Mesothelial cell of epicardium (in vitro differentiated cells): Measurements from ENCODE around the gene GLCE. TPM values are rescaled to one million over a fixed set of nuclear protein-coding genes. Genes with fewer than 3 reads are reported as not detected.

ENCODE experiments used
- DNase-seq, 2 experiments: peaks; one replicate each; pipeline ENCODE4 v3.0.0; 2021; ENCODE audit warnings: low spot score in 2 of 2; ENCODE audit not compliant: unreplicated experiment in 2 of 2
- H3K27ac Mint-ChIP-seq: 2 replicates; pipeline ENCODE4 v1.8.0; 2021; ENCODE audit warnings: mixed read lengths
- H3K27me3 Mint-ChIP-seq: 2 replicates; pipeline ENCODE4 v1.8.0; 2021; ENCODE audit warnings: low read depth, mixed read lengths
- H3K36me3 Mint-ChIP-seq: 2 replicates; pipeline ENCODE4 v1.8.0; 2021; ENCODE audit warnings: mixed read lengths
- H3K4me1 Mint-ChIP-seq: 2 replicates; pipeline ENCODE4 v1.8.0; 2021; ENCODE audit warnings: mixed read lengths
- H3K4me3 Mint-ChIP-seq: 2 replicates; pipeline ENCODE4 v1.8.0; 2021; ENCODE audit warnings: mild to moderate bottlenecking, moderate library complexity, mixed read lengths
- H3K9me3 Mint-ChIP-seq: 2 replicates; pipeline ENCODE4 v1.8.0; 2021; ENCODE audit warnings: mixed read lengths
- total RNA-seq: library from RNA; stranded (reverse); gene quantifications from 3 replicates; pipeline ENCODE4 v1.2.1, GENCODE V29; 2021
- TF ChIP-seq, protein P1 (sequence below): fragments of 200-600 bp; sonication (generic); IDR thresholded peaks from one replicate; pipeline ENCODE4 v1.5.0; 2021; ENCODE audit warnings: antibody characterized with exemption; ENCODE audit not compliant: unreplicated experiment

Gene GLCE
- total RNA-seq, 1 donor from 2014 or later: 22.0 TPM

DNA sequence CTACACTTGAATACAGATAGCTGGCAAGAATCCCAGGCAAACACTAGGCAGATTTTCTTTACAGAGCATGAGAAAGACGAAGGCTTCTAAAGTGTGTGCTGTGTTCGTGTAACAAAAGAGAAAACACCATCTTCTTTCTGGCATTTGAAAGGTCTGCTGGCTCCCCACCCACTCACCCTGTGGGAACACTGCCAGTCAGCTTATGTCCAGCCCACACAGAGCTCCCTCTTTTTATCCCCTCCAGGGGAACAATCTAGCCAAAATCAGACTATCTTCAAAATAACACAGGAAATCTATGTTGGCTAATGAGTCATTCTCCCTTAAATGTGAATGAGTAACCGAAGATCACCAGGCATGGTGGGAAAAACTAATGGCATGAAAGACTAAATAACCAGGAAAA, 92.7 kb downstream of the GLCE start:
- no peak for DNase-seq
- Mint-ChIP-seq H3K27ac (peak overlapping the region; percentile 68), H3K27me3 (no peaks in the 10 kb centered on the region)

DNA sequence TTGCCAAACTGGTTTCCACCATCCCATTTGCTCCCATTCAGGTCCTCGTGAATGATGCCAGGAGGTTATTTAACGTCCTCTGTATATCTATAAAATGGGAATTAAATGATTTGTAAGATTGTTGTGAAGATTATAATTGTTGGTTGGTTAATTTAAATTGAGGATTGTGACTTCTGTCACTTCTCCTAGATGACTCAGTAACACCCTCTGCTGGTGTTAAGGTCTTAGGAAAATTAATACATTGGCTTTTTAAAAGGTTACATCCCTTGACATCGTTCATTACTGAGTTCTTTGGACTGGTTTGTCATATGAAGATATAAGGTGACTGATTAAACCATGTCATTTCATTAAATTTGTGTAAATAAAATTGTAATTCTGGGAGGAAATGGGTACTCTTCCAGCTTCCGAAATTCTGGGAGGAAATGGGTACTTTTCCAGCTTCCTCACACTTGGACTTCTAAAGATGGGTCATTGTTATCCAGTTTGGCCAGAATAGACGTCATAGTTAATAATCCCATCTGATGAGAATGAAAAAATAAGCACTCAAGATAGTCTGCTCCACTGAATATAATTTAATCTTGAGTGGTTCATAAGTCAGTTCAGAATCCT, 105.0 kb downstream of the GLCE start:
- DNase-seq: no peak
- Mint-ChIP-seq H3K9me3 (no peaks in the 10 kb centered on the region), H3K4me1 (no peaks in the 10 kb centered on the region), H3K4me3 (no peak overlapping the region), H3K27ac (no peak overlapping the region), H3K36me3 (no peaks in the 10 kb centered on the region), H3K27me3 (no peaks in the 10 kb centered on the region)
- TF ChIP-seq, protein P1, sequence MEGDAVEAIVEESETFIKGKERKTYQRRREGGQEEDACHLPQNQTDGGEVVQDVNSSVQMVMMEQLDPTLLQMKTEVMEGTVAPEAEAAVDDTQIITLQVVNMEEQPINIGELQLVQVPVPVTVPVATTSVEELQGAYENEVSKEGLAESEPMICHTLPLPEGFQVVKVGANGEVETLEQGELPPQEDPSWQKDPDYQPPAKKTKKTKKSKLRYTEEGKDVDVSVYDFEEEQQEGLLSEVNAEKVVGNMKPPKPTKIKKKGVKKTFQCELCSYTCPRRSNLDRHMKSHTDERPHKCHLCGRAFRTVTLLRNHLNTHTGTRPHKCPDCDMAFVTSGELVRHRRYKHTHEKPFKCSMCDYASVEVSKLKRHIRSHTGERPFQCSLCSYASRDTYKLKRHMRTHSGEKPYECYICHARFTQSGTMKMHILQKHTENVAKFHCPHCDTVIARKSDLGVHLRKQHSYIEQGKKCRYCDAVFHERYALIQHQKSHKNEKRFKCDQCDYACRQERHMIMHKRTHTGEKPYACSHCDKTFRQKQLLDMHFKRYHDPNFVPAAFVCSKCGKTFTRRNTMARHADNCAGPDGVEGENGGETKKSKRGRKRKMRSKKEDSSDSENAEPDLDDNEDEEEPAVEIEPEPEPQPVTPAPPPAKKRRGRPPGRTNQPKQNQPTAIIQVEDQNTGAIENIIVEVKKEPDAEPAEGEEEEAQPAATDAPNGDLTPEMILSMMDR: no peak

More for the DNA sequence above, 92.7 kb downstream of the GLCE start:
- peaks cover 3% of the 10 kb centered on the region for H3K9me3 Mint-ChIP-seq
- TF ChIP-seq, protein P1: no peak
- no peak overlapping the region for H3K4me3 Mint-ChIP-seq
- H3K36me3 Mint-ChIP-seq: peaks cover 3% of the 10 kb centered on the region
- H3K4me1 Mint-ChIP-seq: peaks cover 7% of the 10 kb centered on the region

DNA sequence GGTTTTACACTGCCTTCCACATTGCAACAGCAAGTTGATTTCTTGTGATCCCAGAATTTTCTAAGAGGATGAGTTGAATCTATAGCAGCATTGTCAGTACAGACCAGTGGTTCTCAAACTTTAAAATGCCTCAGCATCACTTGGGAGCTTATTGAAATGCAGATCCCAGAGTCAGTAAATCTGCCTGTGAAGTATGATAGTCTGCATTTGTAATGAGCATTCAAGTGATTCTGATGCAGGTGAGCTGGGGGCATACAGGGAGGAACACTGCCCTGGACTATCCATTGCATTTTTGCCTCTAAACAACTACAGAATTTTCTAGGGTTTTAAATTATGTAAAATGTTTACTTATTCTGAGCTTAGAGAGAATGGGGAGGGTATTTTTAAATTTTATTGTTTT, 110.8 kb downstream of the GLCE start:
- H3K27ac Mint-ChIP-seq: no peak overlapping the region
- no peak for DNase-seq
- no peaks in the 10 kb centered on the region for H3K36me3 Mint-ChIP-seq
- H3K9me3 Mint-ChIP-seq: no peaks in the 10 kb centered on the region
- H3K4me3 Mint-ChIP-seq: no peak overlapping the region
- TF ChIP-seq, protein P1: no peak
- H3K27me3 Mint-ChIP-seq: no peaks in the 10 kb centered on the region
- H3K4me1 Mint-ChIP-seq: peaks cover 27% of the 10 kb centered on the region

DNA sequence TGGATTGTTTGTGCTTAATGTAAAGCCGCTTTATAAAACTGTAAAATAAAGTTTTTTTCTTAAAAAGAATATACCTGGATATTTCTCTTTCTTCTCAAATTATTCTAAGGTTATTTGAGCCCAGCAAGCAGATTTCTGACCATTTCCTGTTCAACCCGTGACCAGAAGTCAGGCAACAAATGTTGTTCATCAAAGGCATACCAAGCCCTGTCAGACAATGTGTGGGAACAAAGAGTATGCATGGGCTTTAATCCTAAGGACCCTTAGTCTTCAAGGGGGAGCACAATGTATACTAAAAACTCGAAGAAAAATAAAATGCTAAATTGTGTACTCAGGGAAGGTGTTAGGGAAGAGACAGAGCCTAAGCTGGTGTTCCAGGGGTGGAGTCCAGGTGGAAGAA, 111.7 kb downstream of the GLCE start:
- Mint-ChIP-seq H3K36me3 (no peaks in the 10 kb centered on the region), H3K4me1 (peaks cover 36% of the 10 kb centered on the region), H3K27ac (no peak overlapping the region), H3K4me3 (no peak overlapping the region), H3K9me3 (no peaks in the 10 kb centered on the region), H3K27me3 (no peaks in the 10 kb centered on the region)
- TF ChIP-seq, protein P1: no peak
- DNase-seq: no peak

DNA sequence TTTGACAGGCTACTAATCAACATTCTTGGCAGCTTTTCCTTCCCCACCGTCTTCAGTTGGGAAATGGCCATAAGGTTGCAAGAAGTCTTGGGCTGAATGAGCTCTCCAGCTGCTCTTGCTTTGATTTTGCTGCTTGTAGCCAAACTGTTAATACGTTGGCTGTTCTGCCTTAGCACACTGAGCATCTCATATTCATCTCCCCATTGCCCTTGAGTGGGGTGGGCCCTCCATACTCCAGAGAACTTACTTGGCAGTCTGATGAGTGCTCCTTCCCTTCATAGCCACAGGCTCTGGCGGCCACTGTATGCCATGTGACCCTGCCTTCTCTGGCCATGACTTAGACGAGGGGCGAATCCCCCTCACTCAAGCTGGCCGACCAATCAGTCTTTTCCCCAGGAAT, 112.5 kb downstream of the GLCE start:
- Mint-ChIP-seq H3K27me3 (no peaks in the 10 kb centered on the region), H3K36me3 (no peaks in the 10 kb centered on the region), H3K4me3 (no peak overlapping the region), H3K9me3 (no peaks in the 10 kb centered on the region), H3K27ac (no peak overlapping the region), H3K4me1 (peaks cover 40% of the 10 kb centered on the region)
- TF ChIP-seq, protein P1: no peak
- no peak for DNase-seq
